CD4-positive, alpha-beta T cell (primary cell): Measurements from ENCODE around the gene CCDC154. TPM values are rescaled to one million over a fixed set of nuclear protein-coding genes. Genes with fewer than 3 reads are reported as not detected.

Experiments used
- ATAC-seq: fragments of 200-7000 bp; cut with Tn5 transposase; one replicate; pipeline ENCODE4 v1.10.0; 2022; ENCODE audit warnings: mild to moderate bottlenecking; ENCODE audit not compliant: poor library complexity
- CTCF ChIA-PET: fragments of 350-600 bp; sonication (Branson Sonifier 250); formaldehyde crosslinking; loops from one replicate; lab custom pipeline; 2021; ENCODE audit warnings: antibody characterized with exemption, inconsistent platforms; lab: Charles Lee
- POLR2A ChIA-PET: fragments of 350-600 bp; sonication (Branson Sonifier 250); formaldehyde crosslinking; loops from one replicate; lab custom pipeline; 2021; ENCODE audit warnings: antibody characterized with exemption, inconsistent platforms; lab: Charles Lee
- DNase-seq, 14 experiments: peaks; one replicate each; pipeline ENCODE4 v3.0.0-alpha.2; 2013 to 2020; ENCODE audit warnings: mixed read lengths in 2 of 14
- H3K27ac ChIP-seq, 2 donors: one replicate each; pipeline versions ENCODE4 v1.5.1 to v1.7.0; 2013; ENCODE audit warnings: low read length in 2 of 2, low read depth in 1 of 2, mild to moderate bottlenecking in 1 of 2
- H3K27me3 ChIP-seq, 2 experiments: 1 replicate in 1 of 2; 2 replicates in 1 of 2; pipeline versions ENCODE4 v1.6.1 to v1.7.0; 2013; ENCODE audit warnings: low read length in 2 of 2, control low read depth in 1 of 2, mild to moderate bottlenecking in 1 of 2, moderate library complexity in 1 of 2; ENCODE audit not compliant: insufficient read depth in 2 of 2, control insufficient read depth in 1 of 2
- H3K36me3 ChIP-seq: one replicate; pipeline ENCODE4 v1.6.1; 2013; ENCODE audit warnings: low read length, control low read depth; ENCODE audit not compliant: insufficient read depth
- H3K4me1 ChIP-seq: one replicate; pipeline ENCODE4 v1.6.1; 2013; ENCODE audit warnings: low read length, control low read depth; ENCODE audit not compliant: insufficient read depth
- H3K4me3 ChIP-seq: one replicate; pipeline ENCODE4 v1.5.1; 2013; ENCODE audit warnings: mild to moderate bottlenecking, low read length, moderate library complexity
- H3K9me3 ChIP-seq, 2 experiments: 1 replicate in 1 of 2; 2 replicates in 1 of 2; pipeline versions ENCODE4 v1.6.1 to v1.7.0; 2013; ENCODE audit warnings: low read length in 2 of 2, mild to moderate bottlenecking in 2 of 2, control low read depth in 1 of 2, moderate library complexity in 1 of 2; ENCODE audit not compliant: control insufficient read depth in 1 of 2, insufficient read depth in 1 of 2
- H3K27ac Mint-ChIP-seq: one replicate; pipeline ENCODE4 v1.8.0; 2020; ENCODE audit warnings: mixed read lengths
- H3K27me3 Mint-ChIP-seq: one replicate; pipeline ENCODE4 v1.8.0; 2021; ENCODE audit warnings: mixed read lengths
- H3K36me3 Mint-ChIP-seq: one replicate; pipeline ENCODE4 v1.8.0; 2021; ENCODE audit warnings: low read depth, mixed read lengths
- H3K4me1 Mint-ChIP-seq: one replicate; pipeline ENCODE4 v1.8.0; 2021; ENCODE audit warnings: low read depth, mixed read lengths
- H3K4me3 Mint-ChIP-seq: one replicate; pipeline ENCODE4 v1.8.0; 2020; ENCODE audit warnings: mild to moderate bottlenecking, mixed read lengths
- H3K9me3 Mint-ChIP-seq: one replicate; pipeline ENCODE4 v1.8.0; 2020; ENCODE audit warnings: mixed read lengths
- intact Hi-C, 2 experiments: fragments of 100-400 bp; cut with DNase I in 1 of 2; cut with micrococcal nuclease in 1 of 2; formaldehyde crosslinking; loops; one replicate each; pipeline versions ENCODE4 v1.15.1 to v1.9.0; 2023 to 2025; cut with DNase I, micrococcal nuclease
- total RNA-seq, 174 experiments: library from RNA in 2 of 174; stranded (reverse) in 2 of 174; gene quantifications; one replicate each; pipeline ENCODE4 v1.2.3 and lab custom pipeline; 2021 to 2026
- TF ChIP-seq, protein P1 (sequence below): fragments of 200-600 bp; IDR thresholded peaks from one replicate; pipeline ENCODE4 v1.8.0; 2022; ENCODE audit warnings: antibody characterized with exemption, mild to moderate bottlenecking

Gene CCDC154
- total RNA-seq, 2 experiments from 2014 or later: 2.9 to 3.0 TPM

DNA sequence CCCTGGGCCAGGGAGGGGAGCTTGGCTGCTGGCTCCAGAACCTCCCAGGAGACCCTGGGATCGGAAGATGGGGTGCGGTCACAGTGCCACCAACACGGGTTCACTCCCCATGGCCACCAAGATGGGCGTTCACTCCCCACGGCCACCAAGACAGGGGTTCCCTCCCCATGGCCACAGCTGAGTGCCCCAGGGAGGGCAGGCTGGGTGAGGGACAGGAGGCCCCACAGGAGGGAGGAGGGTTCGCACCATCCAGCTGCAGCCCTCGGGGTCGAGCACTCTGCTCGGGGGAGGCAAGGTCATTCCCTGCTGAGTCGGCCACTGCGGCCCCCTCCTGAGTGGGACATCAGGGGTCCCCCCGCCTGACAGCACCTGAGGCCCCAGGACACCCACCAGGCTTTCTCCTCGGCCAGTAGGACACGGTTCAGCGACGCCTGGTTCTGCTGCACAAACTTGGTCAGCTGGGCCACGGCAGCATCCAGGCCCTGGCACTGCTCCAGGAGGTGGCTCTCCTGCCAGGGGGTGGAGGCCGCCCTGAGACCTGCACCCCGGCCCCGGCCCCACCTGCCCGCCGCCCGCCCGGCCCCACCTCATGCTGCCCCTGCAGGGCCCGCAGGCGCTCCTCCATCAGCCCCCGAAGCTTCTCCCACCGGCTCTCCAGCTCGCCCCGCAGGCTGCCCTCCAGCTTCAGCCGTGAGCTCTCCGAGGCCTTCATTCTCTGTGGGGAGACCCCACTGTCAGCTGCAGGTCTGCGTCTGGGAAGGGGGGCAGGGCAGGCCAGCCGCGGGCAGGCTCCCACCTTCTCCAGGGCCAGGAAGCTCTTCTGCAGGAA, 5.9 kb downstream of the CCDC154 start:
- no peak for ATAC-seq
- Histone ChIP-seq H3K4me1 (no peaks in the 10 kb centered on the region), H3K36me3 (no peaks in the 10 kb centered on the region), H3K9me3 (no peaks in the 10 kb centered on the region), H3K4me3 (no peak overlapping the region), H3K27ac (no peak overlapping the region), H3K27me3 (peaks cover 0 to 1% of the 10 kb centered on the region in 2 experiments)
- Mint-ChIP-seq H3K4me3 (no peak overlapping the region), H3K4me1 (no peaks in the 10 kb centered on the region), H3K36me3 (no peaks in the 10 kb centered on the region), H3K27ac (no peak overlapping the region), H3K9me3 (no peaks in the 10 kb centered on the region), H3K27me3 (no peaks in the 10 kb centered on the region)
- intact Hi-C loops: no loop called here
- no peak for DNase-seq
- CTCF ChIA-PET: no interaction called here
- POLR2A ChIA-PET: no interaction called here
- TF ChIP-seq, protein P1, sequence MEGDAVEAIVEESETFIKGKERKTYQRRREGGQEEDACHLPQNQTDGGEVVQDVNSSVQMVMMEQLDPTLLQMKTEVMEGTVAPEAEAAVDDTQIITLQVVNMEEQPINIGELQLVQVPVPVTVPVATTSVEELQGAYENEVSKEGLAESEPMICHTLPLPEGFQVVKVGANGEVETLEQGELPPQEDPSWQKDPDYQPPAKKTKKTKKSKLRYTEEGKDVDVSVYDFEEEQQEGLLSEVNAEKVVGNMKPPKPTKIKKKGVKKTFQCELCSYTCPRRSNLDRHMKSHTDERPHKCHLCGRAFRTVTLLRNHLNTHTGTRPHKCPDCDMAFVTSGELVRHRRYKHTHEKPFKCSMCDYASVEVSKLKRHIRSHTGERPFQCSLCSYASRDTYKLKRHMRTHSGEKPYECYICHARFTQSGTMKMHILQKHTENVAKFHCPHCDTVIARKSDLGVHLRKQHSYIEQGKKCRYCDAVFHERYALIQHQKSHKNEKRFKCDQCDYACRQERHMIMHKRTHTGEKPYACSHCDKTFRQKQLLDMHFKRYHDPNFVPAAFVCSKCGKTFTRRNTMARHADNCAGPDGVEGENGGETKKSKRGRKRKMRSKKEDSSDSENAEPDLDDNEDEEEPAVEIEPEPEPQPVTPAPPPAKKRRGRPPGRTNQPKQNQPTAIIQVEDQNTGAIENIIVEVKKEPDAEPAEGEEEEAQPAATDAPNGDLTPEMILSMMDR: no peak

DNA sequence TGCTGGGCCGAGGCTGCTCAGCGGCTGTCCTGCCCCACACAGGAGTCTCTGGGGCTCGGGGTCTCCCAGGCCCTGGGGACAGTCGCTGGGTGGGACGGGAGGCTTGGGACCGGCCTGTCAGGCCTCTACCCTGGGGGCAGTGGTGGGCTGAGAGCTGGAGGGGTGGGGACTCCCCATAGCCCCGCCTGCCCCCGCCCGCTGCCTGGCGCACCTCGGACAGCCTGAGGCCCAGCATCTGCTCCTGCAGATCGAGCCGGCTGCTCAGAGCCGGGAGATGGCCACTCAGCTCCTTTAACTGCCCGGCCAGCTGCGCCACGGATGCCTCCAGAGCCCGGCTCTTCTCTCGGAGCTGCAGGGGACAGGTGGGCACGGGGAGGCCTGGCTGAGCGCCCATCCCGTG, 6.8 kb downstream of the CCDC154 start:
- no peak overlapping the region for H3K4me3 Mint-ChIP-seq
- H3K9me3 Mint-ChIP-seq: no peaks in the 10 kb centered on the region
- Histone ChIP-seq H3K4me1 (no peaks in the 10 kb centered on the region), H3K4me3 (no peak overlapping the region), H3K27me3 (peaks cover 0 to 3% of the 10 kb centered on the region in 2 experiments), H3K36me3 (no peaks in the 10 kb centered on the region), H3K9me3 (no peaks in the 10 kb centered on the region), H3K27ac (no peak overlapping the region)
- intact Hi-C loops: no loop called here
- no peaks in the 10 kb centered on the region for H3K27me3 Mint-ChIP-seq
- no peak overlapping the region for H3K27ac Mint-ChIP-seq
- TF ChIP-seq, protein P1: no peak
- POLR2A ChIA-PET: no interaction called here
- DNase-seq: no peak
- H3K4me1 Mint-ChIP-seq: no peaks in the 10 kb centered on the region
- ATAC-seq: no peak
- H3K36me3 Mint-ChIP-seq: no peaks in the 10 kb centered on the region
- CTCF ChIA-PET: no interaction called here

DNA sequence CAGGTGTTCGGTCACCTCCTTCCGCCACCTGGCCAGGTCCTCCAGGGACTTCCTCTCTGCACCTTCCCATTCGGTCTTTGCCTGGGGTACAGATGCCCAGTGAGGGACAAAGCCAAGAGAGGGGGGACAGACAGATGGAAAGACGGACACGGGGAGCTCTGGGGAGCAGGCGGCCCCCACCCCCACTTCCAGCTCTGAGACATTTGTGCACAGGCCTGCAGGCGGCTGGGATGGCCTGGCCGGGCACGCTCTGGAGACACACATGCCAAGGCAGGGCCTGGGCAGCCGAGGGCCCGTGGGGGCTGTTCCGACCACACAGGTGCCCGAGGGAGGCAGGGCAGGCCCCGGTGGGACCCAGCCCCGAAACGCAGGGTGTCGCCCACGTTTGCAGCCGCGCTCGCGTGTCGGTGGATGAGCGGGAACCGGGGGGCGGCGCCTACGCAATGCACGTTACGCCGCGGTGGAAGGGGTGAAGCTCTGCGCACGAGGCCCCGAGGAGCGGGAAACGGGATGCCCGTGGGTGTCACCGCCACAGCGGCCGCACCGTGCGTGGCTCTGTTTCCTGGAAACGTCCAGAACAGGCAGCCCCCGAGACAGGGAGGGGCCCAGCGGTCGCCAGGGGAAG, 7.5 kb downstream of the CCDC154 start:
- H3K4me1 Mint-ChIP-seq: no peaks in the 10 kb centered on the region
- ChIA-PET POLR2A (no interaction called here), CTCF (no interaction called here)
- H3K36me3 Mint-ChIP-seq: no peaks in the 10 kb centered on the region
- Histone ChIP-seq H3K36me3 (no peaks in the 10 kb centered on the region), H3K27ac (no peak overlapping the region), H3K27me3 (peaks cover 0 to 5% of the 10 kb centered on the region in 2 experiments), H3K4me3 (no peak overlapping the region), H3K9me3 (no peaks in the 10 kb centered on the region), H3K4me1 (peaks cover 7% of the 10 kb centered on the region)
- no peaks in the 10 kb centered on the region for H3K27me3 Mint-ChIP-seq
- H3K4me3 Mint-ChIP-seq: no peak overlapping the region
- DNase-seq: no peak
- no peak for ATAC-seq
- H3K27ac Mint-ChIP-seq: no peak overlapping the region
- TF ChIP-seq, protein P1: no peak
- no peaks in the 10 kb centered on the region for H3K9me3 Mint-ChIP-seq
- intact Hi-C loops: no loop called here
